Activated naive CD4-positive, alpha-beta T cell treated with anti-CD3 and anti-CD28 coated beads, Interleukin-2, amount 10 ng/mL, durations not matched to agents 5 hours and 36 hours (primary cell): ENCODE data around the gene DGCR6. TPM values are rescaled to one million over a fixed set of nuclear protein-coding genes. Genes with fewer than 3 reads are reported as not detected.

Experiments used
- total RNA-seq, 2 experiments: library from RNA; stranded (reverse); gene quantifications; one replicate each; pipeline ENCODE4 v1.2.3, GENCODE V29; 2021

The DGCR6 gene
- 1 to 10 TPM; 1.6 TPM for total RNA-seq

DNA sequence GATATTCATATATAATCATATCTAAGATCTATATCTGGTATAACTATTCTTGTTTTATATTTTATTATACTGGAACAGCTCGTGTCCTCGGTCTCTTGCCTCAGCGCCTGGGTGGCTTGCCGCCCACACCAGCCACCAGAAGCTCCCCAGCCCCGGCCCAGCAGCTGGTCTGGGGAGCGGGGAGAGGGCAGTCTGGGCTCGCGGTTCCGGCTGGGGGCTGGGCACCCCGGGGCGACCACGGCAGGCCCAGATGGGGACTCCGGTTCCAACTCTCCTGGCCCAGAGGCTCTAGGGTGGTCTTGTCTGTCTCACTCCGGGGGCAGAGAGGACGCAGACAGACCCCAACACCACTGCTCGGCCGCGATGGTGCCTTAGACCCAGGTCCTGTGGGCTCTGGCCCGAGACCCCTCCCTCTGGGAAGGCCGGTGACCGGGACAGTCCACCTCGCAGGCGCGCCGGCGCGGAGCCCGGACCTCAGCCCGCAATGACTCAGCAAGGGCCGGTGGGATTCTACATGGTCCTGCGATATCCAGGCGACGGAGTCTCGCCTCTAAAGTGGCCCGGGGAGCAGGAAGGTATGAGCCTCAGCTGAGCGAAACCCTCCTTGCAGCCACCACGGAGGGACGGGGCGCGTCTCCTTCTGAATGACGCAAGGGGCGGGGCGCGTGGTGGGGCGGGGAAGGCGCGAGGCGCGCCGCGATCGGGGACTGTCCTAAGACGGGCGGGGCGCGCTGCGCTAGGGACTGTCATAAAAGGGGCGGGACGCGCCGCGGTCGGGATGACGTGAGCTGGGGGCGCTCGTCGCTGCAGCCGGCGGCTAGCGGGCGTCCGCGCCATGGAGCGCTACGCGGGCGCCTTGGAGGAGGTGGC is at the start of gene DGCR6:
DGCR6 (plus strand) TSS at position 781 of the 870 bp plus-strand sequence; CDS start at position 836, 55 bp downstream.

DNA sequence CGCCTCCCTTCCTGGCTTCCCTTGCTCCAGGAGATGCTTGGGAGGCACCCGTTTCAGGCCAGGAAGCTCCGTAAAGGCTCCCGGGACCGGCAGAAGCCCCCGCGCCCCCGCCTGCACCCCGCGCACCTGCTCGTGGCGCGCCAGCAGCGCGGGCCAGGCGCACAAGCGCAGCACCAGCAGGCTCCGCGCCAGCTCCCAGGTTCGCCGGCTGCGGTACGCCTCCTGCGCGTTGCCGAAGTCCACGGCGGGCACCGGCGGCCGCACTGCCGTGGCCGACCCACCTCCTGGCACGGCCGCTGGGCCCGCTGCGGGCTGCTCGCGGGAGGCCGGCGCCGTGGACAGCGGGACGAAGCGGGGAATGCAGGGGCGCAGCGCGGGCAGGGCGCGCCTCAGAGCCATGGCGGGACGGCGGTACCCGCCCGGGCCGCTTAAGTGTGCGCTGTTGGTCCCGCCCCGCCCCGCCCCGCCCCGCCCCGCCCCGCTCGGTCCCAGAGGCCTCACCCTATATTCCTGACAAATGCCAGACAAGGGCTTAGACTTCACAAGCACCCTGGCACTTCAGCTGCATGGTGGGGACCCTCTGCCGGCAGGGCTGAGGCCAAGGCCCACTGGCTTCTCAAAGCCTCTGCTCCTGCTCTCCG is 29.9 kb downstream of the DGCR6 start, which contains the start of gene PRODH:
PRODH (minus strand) TSS at position 405 of the 641 bp plus-strand sequence; CDS start at position 399, 6 bp downstream.

Other genes with a start within 250 kb of the DGCR6 start
- gene PRODH, start 30.0 kb downstream of the DGCR6 start, total RNA-seq, result under 1 TPM; 0.14 to 0.50 TPM
- gene DGCR2, start 216.1 kb downstream of the DGCR6 start, total RNA-seq, result 10 to 100 TPM; 36.7 to 38.0 TPM
- not detected for gene TSSK2, start 225.0 kb downstream of the DGCR6 start, total RNA-seq
- gene ESS2, start 238.3 kb downstream of the DGCR6 start, total RNA-seq, result 10 to 100 TPM; 15.8 to 17.3 TPM
- gene GSC2, start 244.0 kb downstream of the DGCR6 start, total RNA-seq, result not detected